GM12878 (cell line): ENCODE measurements around the gene CEP120. TPM values are rescaled to one million over a fixed set of nuclear protein-coding genes. Genes with fewer than 3 reads are reported as not detected.

Source experiments
- EED ChIP-seq: sonication (generic); IDR thresholded peaks from 2 replicates; pipeline ENCODE4 v1.6.1; 2016; ENCODE audit warnings: antibody characterized with exemption, low read depth
- EP300 ChIP-seq, 2 experiments: fragments of 150-350 bp in 1 of 2; IDR thresholded peaks; 2 replicates each; pipeline ENCODE4 v1.6.1; 2011 to 2012; ENCODE audit warnings: low read depth in 2 of 2, low read length in 2 of 2, borderline replicate concordance in 1 of 2, improper control_type of control experiment in 1 of 2, inconsistent platforms in 1 of 2; ENCODE audit not compliant: control insufficient read depth in 1 of 2
- IKZF1 ChIP-seq: fragments of 450-650 bp; conservative IDR thresholded peaks from 2 replicates; pipeline ENCODE4 v1.6.1; 2017; ENCODE audit warnings: antibody characterized with exemption, mild to moderate bottlenecking
- IKZF2 ChIP-seq, 2 experiments: fragments of 450-650 bp; IDR thresholded peaks; 2 replicates each; pipeline ENCODE4 v1.6.1; 2017; ENCODE audit warnings: mild to moderate bottlenecking in 2 of 2, moderate library complexity in 2 of 2
- JUNB ChIP-seq: IDR thresholded peaks from 2 replicates; pipeline ENCODE4 v1.6.1; 2016; ENCODE audit warnings: antibody characterized with exemption, mild to moderate bottlenecking
- MEF2A ChIP-seq: IDR thresholded peaks from 2 replicates; pipeline ENCODE4 v1.6.1; 2011; ENCODE audit warnings: low read depth, mild to moderate bottlenecking, low read length, moderate library complexity; ENCODE audit not compliant: insufficient read depth
- MYC ChIP-seq: IDR thresholded peaks from 2 replicates; pipeline ENCODE4 v1.6.1; 2011; ENCODE audit warnings: mild to moderate bottlenecking, low read length, moderate library complexity, inconsistent platforms; ENCODE audit not compliant: insufficient read depth, insufficient replicate concordance, insufficient read length, severe bottlenecking
- NFIC ChIP-seq: IDR thresholded peaks from 2 replicates; pipeline ENCODE4 v1.6.1; 2012; ENCODE audit warnings: low read depth, mild to moderate bottlenecking, inconsistent platforms, low read length, moderate library complexity
- NFXL1 ChIP-seq: fragments of 450-650 bp; IDR thresholded peaks from 2 replicates; pipeline ENCODE4 v1.6.1; 2017; ENCODE audit warnings: antibody characterized with exemption, mild to moderate bottlenecking, borderline replicate concordance
- PKNOX1 ChIP-seq: fragments of 450-650 bp; IDR thresholded peaks from 2 replicates; pipeline ENCODE4 v1.6.1; 2016; ENCODE audit warnings: mild to moderate bottlenecking
- PML ChIP-seq: IDR thresholded peaks from 2 replicates; pipeline ENCODE4 v1.6.1; 2012; ENCODE audit warnings: low read length, inconsistent platforms
- RELA ChIP-seq: fragments of 450-650 bp; IDR thresholded peaks from 2 replicates; pipeline ENCODE4 v1.8.0; 2014; ENCODE audit warnings: borderline replicate concordance; ENCODE audit not compliant: partially characterized antibody
- WRNIP1 ChIP-seq: IDR thresholded peaks from 2 replicates; pipeline ENCODE4 v1.6.1; 2011; ENCODE audit warnings: low read depth, low read length, improper control_type of control experiment, borderline replicate concordance
- YY1 ChIP-seq: IDR thresholded peaks from 2 replicates; pipeline ENCODE4 v1.6.1; 2011; ENCODE audit warnings: low read depth, mild to moderate bottlenecking, low read length
- ZNF24 ChIP-seq: fragments of 450-650 bp; IDR thresholded peaks from 2 replicates; pipeline ENCODE4 v1.6.1; 2017; ENCODE audit warnings: antibody characterized with exemption, mild to moderate bottlenecking
- ZNF622 ChIP-seq: fragments of 450-650 bp; IDR thresholded peaks from 2 replicates; pipeline ENCODE4 v1.6.1; 2017; ENCODE audit warnings: mild to moderate bottlenecking, inconsistent platforms
- ZNF687 ChIP-seq: fragments of 450-650 bp; IDR thresholded peaks from 2 replicates; pipeline ENCODE4 v1.6.1; 2017; ENCODE audit warnings: mild to moderate bottlenecking, moderate library complexity
- polyA plus RNA-seq, 11 experiments: library from polyadenylated mRNA; depleted of rRNA in 4 of 11; unstranded in 6 of 11; stranded (reverse) in 5 of 11; fragments of >200 nt; fragmentation: Nextera tagmentation in 4 of 11; fragmentation: Illumina TruSeq in 1 of 11; extraction: Ambion mirVana in 4 of 11; extraction: Trizol in 1 of 11; gene quantifications; 1 replicate in 1 of 11; 2 replicates in 10 of 11; pipeline versions ENCODE4 v1.2.1 to v1.2.3, GENCODE V29; 2011 to 2016; ENCODE audit warnings: inconsistent platforms in 2 of 11, missing spikeins in 2 of 11, low read depth in 1 of 11
- total RNA-seq, 4 experiments: library from RNA; depleted of rRNA in 3 of 4; stranded (reverse); fragments of >200 nt in 3 of 4; fragmentation: Illumina TruSeq in 1 of 4; extraction: Trizol in 1 of 4; gene quantifications; 2 replicates each; pipeline versions ENCODE4 v1.2.1 to v1.2.3, GENCODE V29; 2013 to 2021

The CEP120 gene
- total and polyA plus RNA-seq, 10 of the 15 experiments (the other 5 are each of a cell fraction or from before 2014, with no cell fraction given) = 4.1 to 23.0 (median 13.1) TPM

GRCh38 chr5:123438244-123438643, 15.0 kb upstream of the CEP120 start (continued):
- TF ChIP-seq PML (no peak), NFXL1 (no peak), NFIC (peak; percentile 46; the same call in 1 of the 2 replicates), JUNB (peak; percentile 71), IKZF2 (IDR thresholded peaks at IDR 0.05) (peak; percentile 65 to 77), MEF2A (no peak), EED (peak; percentile 85), PKNOX1 (no peak), IKZF1 (peak; percentile 73), ZNF622 (no peak), YY1 (no peak), RELA (peak; percentile 67), MYC (no peak), ZNF687 (0 out of 2 replicates have a peak, but pooled peaks have one; percentile 26), WRNIP1 (no peak), ZNF24 (no peak), EP300 (IDR thresholded peaks at IDR 0.05; ENCODE audit: borderline replicate concordance in 1 of 2, control insufficient read depth in 1 of 2, low read depth in 2 of 2, low read length in 2 of 2) (no peak)
- TF ChIP-seq, all 136 proteins: peak for 11
